SJCRH30 (cell line): ENCODE measurements around the gene NGEF. TPM values are rescaled to one million over a fixed set of nuclear protein-coding genes. Genes with fewer than 3 reads are reported as not detected.
"Not testable (repeated sequence)": the region's sequence is repeated elsewhere in the genome, so short reads cannot be mapped to it uniquely, and the experiment has no call there.

ENCODE experiments used
- DNase-seq, 2 experiments: peaks; one replicate each; pipeline ENCODE4 v3.0.0-alpha.2; 2015 to 2020
- H3K27ac ChIP-seq: fragments of 250-450 bp; sonication (Bioruptor Pico); 2 replicates; pipeline ENCODE4 v1.5.1; 2020; ENCODE audit warnings: mild to moderate bottlenecking, moderate library complexity
- H3K27me3 ChIP-seq: fragments of 250-450 bp; sonication (Bioruptor Pico); 2 replicates; pipeline ENCODE4 v1.5.1; 2020; ENCODE audit warnings: mild to moderate bottlenecking, moderate library complexity
- H3K36me3 ChIP-seq: fragments of 250-450 bp; sonication (Bioruptor Pico); 2 replicates; pipeline ENCODE4 v1.5.1; 2020; ENCODE audit warnings: mild to moderate bottlenecking, moderate library complexity
- H3K4me1 ChIP-seq: fragments of 250-450 bp; sonication (Bioruptor Pico); 2 replicates; pipeline ENCODE4 v1.5.1; 2020; ENCODE audit warnings: mild to moderate bottlenecking, moderate library complexity
- H3K4me3 ChIP-seq: fragments of 250-450 bp; sonication (Bioruptor Pico); 2 replicates; pipeline ENCODE4 v1.5.1; 2020; ENCODE audit warnings: mild to moderate bottlenecking, moderate library complexity
- H3K9me3 ChIP-seq: fragments of 250-450 bp; sonication (Bioruptor Pico); replicated peaks from 2 replicates; pipeline ENCODE4 v1.5.1; 2020; ENCODE audit warnings: mild to moderate bottlenecking, moderate library complexity
- total RNA-seq: library from RNA; depleted of rRNA; stranded (reverse); fragments of >200 nt; shearing (Covaris generic); gene quantifications from 2 replicates; pipeline ENCODE4 v1.2.3, GENCODE V29; 2014

NGEF gene
- total RNA-seq, 1 experiment from 2014 or later = not detected

GRCh38 chr2:232910376-232910775 lies 102.7 kb downstream of the NGEF start:
- no peaks in the 10 kb centered on the region for H3K4me1 ChIP-seq
- no peak overlapping the region for H3K27ac ChIP-seq
- no peaks in the 10 kb centered on the region for H3K36me3 ChIP-seq
- H3K4me3 ChIP-seq = no peak overlapping the region
- no peaks in the 10 kb centered on the region; the same call in none of the 2 replicates for H3K9me3 ChIP-seq
- no peaks in the 10 kb centered on the region for H3K27me3 ChIP-seq
- DNase-seq = no peak

- Histone ChIP-seq H3K4me3 (no peak overlapping the region), H3K4me1 (no peaks in the 10 kb centered on the region), H3K27ac (no peak overlapping the region), H3K36me3 (no peaks in the 10 kb centered on the region), H3K27me3 (no peaks in the 10 kb centered on the region), H3K9me3 (no peaks in the 10 kb centered on the region; the same call in none of the 2 replicates)
- DNase-seq = no peak
Observed at GRCh38 chr2:232908695-232909094, 104.4 kb downstream of the NGEF start.

- H3K36me3 ChIP-seq, H3K4me3 ChIP-seq, DNase-seq, H3K27ac ChIP-seq, H3K9me3 ChIP-seq, H3K4me1 ChIP-seq, H3K27me3 ChIP-seq: not testable (repeated sequence)
Observed at GRCh38 chr2:232907718-232908085, 105.4 kb downstream of the NGEF start.

- not testable (repeated sequence) for H3K9me3 ChIP-seq, H3K36me3 ChIP-seq, H3K27ac ChIP-seq, H3K4me3 ChIP-seq, H3K27me3 ChIP-seq, DNase-seq, H3K4me1 ChIP-seq
Observed at GRCh38 chr2:232906867-232907717, 106.0 kb downstream of the NGEF start.

- H3K4me1 ChIP-seq = no peaks in the 10 kb centered on the region
- no peaks in the 10 kb centered on the region for H3K9me3 ChIP-seq
- no peaks in the 10 kb centered on the region for H3K36me3 ChIP-seq
- DNase-seq = no peak
- H3K27me3 ChIP-seq = no peaks in the 10 kb centered on the region
- H3K27ac ChIP-seq = no peak overlapping the region
- H3K4me3 ChIP-seq = no peak overlapping the region
Observed at GRCh38 chr2:232903989-232904388, 109.1 kb downstream of the NGEF start.

- peak; percentile 52 to 64 for DNase-seq
- H3K27me3 ChIP-seq = no peaks in the 10 kb centered on the region
- H3K36me3 ChIP-seq = no peaks in the 10 kb centered on the region
- H3K4me3 ChIP-seq = no peak overlapping the region
- no peaks in the 10 kb centered on the region for H3K9me3 ChIP-seq
- H3K4me1 ChIP-seq = no peaks in the 10 kb centered on the region
- no peak overlapping the region for H3K27ac ChIP-seq
Observed at GRCh38 chr2:232901736-232902578, 111.1 kb downstream of the NGEF start.

GRCh38 chr2:232900811-232901735 lies 112.0 kb downstream of the NGEF start:
- no peaks in the 10 kb centered on the region for H3K36me3 ChIP-seq
- no peaks in the 10 kb centered on the region for H3K27me3 ChIP-seq
- DNase-seq = no peak
- H3K4me3 ChIP-seq = no peak overlapping the region
- H3K27ac ChIP-seq = no peak overlapping the region
- no peaks in the 10 kb centered on the region for H3K4me1 ChIP-seq
- H3K9me3 ChIP-seq = no peaks in the 10 kb centered on the region

- DNase-seq = peak in 1 of 2 experiments; percentile 17
- H3K4me3 ChIP-seq = no peak overlapping the region
- no peaks in the 10 kb centered on the region for H3K4me1 ChIP-seq
- H3K36me3 ChIP-seq = no peaks in the 10 kb centered on the region
- no peak overlapping the region for H3K27ac ChIP-seq
- H3K9me3 ChIP-seq = no peaks in the 10 kb centered on the region
- H3K27me3 ChIP-seq = no peaks in the 10 kb centered on the region
Observed at GRCh38 chr2:232898592-232899543, 114.2 kb downstream of the NGEF start.

- H3K4me3 ChIP-seq = no peak overlapping the region
- no peaks in the 10 kb centered on the region for H3K4me1 ChIP-seq
- no peak overlapping the region for H3K27ac ChIP-seq
- no peaks in the 10 kb centered on the region for H3K9me3 ChIP-seq
- no peak for DNase-seq
- no peaks in the 10 kb centered on the region for H3K36me3 ChIP-seq
- no peaks in the 10 kb centered on the region for H3K27me3 ChIP-seq
Observed at GRCh38 chr2:232897598-232898408, 115.3 kb downstream of the NGEF start.

GRCh38 chr2:232896720-232897597 lies 116.1 kb downstream of the NGEF start:
- Histone ChIP-seq H3K36me3 (no peaks in the 10 kb centered on the region), H3K4me1 (no peaks in the 10 kb centered on the region; the same call in 1 of the 2 replicates), H3K4me3 (no peak overlapping the region), H3K9me3 (no peaks in the 10 kb centered on the region), H3K27me3 (no peaks in the 10 kb centered on the region), H3K27ac (no peak overlapping the region)
- no peak for DNase-seq

GRCh38 chr2:232896111-232896510 lies 116.9 kb downstream of the NGEF start:
- Histone ChIP-seq H3K9me3 (no peaks in the 10 kb centered on the region), H3K4me1 (no peaks in the 10 kb centered on the region; the same call in 1 of the 2 replicates), H3K36me3 (no peaks in the 10 kb centered on the region), H3K4me3 (no peak overlapping the region), H3K27me3 (no peaks in the 10 kb centered on the region), H3K27ac (no peak overlapping the region)
- no peak for DNase-seq

GRCh38 chr2:232894746-232895145 lies 118.3 kb downstream of the NGEF start:
- DNase-seq = no peak
- Histone ChIP-seq H3K36me3 (no peaks in the 10 kb centered on the region), H3K27me3 (no peaks in the 10 kb centered on the region), H3K4me3 (no peak overlapping the region), H3K9me3 (no peaks in the 10 kb centered on the region), H3K27ac (no peak overlapping the region), H3K4me1 (peaks cover 5% of the 10 kb centered on the region; the same call in 1 of the 2 replicates)
